Stimulated activated CD8-positive, alpha-beta memory T cell treated with anti-CD3 and anti-CD28 coated beads, Interleukin-15, amount 100 ng/mL, for 1 hour (primary cell): Measurements from ENCODE around the gene CHIT1.
"Not testable (repeated sequence)": the region's sequence is repeated elsewhere in the genome, so short reads cannot be mapped to it uniquely, and the experiment has no call there.

ENCODE experiments used
- DNase-seq: peaks from one replicate; pipeline ENCODE4 v3.0.0-alpha.2; 2020; ENCODE audit warnings: low read depth

The CHIT1 gene

GRCh38 chr1:203265541-203265940 lies 36.1 kb upstream of the CHIT1 start:
- no peak for DNase-seq

- DNase-seq: no peak
Measured at GRCh38 chr1:203264052-203264501, 34.6 kb upstream of the CHIT1 start.

- no peak for DNase-seq
Measured at GRCh38 chr1:203263496-203263895, 34.0 kb upstream of the CHIT1 start.

- not testable (repeated sequence) for DNase-seq
Measured at GRCh38 chr1:203256636-203257035, 27.2 kb upstream of the CHIT1 start.

GRCh38 chr1:203254782-203255181 lies 25.3 kb upstream of the CHIT1 start:
- DNase-seq: not testable (repeated sequence)

- no peak for DNase-seq
Measured at GRCh38 chr1:203252678-203253077, 23.2 kb upstream of the CHIT1 start.

- DNase-seq: no peak
Measured at GRCh38 chr1:203251466-203251865, 22.0 kb upstream of the CHIT1 start.

GRCh38 chr1:203250911-203251310 lies 21.4 kb upstream of the CHIT1 start:
- DNase-seq: no peak

- DNase-seq: no peak
Measured at GRCh38 chr1:203244776-203245175, 15.3 kb upstream of the CHIT1 start.

- not testable (repeated sequence) for DNase-seq
Measured at GRCh38 chr1:203241708-203242107, 12.2 kb upstream of the CHIT1 start.

- DNase-seq: no peak
Measured at GRCh38 chr1:203239526-203240305, 10.2 kb upstream of the CHIT1 start.

GRCh38 chr1:203239081-203239480 lies 9.6 kb upstream of the CHIT1 start:
- no peak for DNase-seq

- no peak for DNase-seq
Measured at GRCh38 chr1:203238535-203238934, 9.1 kb upstream of the CHIT1 start.

GRCh38 chr1:203234901-203235300 lies 5.4 kb upstream of the CHIT1 start:
- not testable (repeated sequence) for DNase-seq

- DNase-seq: no peak
Measured at GRCh38 chr1:203228670-203229069, 803 bp downstream of the CHIT1 start.

GRCh38 chr1:203227371-203228083 lies 1.9 kb downstream of the CHIT1 start:
- no peak for DNase-seq

GRCh38 chr1:203225071-203225470 lies 4.4 kb downstream of the CHIT1 start:
- no peak for DNase-seq

GRCh38 chr1:203223012-203223775 lies 6.3 kb downstream of the CHIT1 start:
- DNase-seq: no peak

GRCh38 chr1:203219934-203220333 lies 9.5 kb downstream of the CHIT1 start:
- no peak for DNase-seq

GRCh38 chr1:203219171-203219570 lies 10.3 kb downstream of the CHIT1 start:
- no peak for DNase-seq

- DNase-seq: no peak
Measured at GRCh38 chr1:203217668-203218067, 11.8 kb downstream of the CHIT1 start.

GRCh38 chr1:203217139-203217655 lies 12.3 kb downstream of the CHIT1 start:
- no peak for DNase-seq
